ENCODE data around the gene ANKRD9. TPM values are rescaled to one million over a fixed set of nuclear protein-coding genes. Genes with fewer than 3 reads are reported as not detected.

Gene ANKRD9
- total and polyA plus RNA-seq, 9 of the 15 experiments (the other 6 are each of a cell fraction or from before 2014, with no cell fraction given), result 0.04 to 32.9 (median 5.3) TPM

- TF ChIP-seq, protein P1, sequence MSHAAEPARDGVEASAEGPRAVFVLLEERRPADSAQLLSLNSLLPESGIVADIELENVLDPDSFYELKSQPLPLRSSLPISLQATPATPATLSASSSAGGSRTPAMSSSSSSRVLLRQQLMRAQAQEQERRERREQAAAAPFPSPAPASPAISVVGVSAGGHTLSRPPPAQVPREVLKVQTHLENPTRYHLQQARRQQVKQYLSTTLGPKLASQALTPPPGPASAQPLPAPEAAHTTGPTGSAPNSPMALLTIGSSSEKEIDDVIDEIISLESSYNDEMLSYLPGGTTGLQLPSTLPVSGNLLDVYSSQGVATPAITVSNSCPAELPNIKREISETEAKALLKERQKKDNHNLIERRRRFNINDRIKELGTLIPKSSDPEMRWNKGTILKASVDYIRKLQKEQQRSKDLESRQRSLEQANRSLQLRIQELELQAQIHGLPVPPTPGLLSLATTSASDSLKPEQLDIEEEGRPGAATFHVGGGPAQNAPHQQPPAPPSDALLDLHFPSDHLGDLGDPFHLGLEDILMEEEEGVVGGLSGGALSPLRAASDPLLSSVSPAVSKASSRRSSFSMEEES (CRISPR knock-in tag; IDR thresholded peaks at IDR 0.05), result no peak
- TF ChIP-seq, protein P2, sequence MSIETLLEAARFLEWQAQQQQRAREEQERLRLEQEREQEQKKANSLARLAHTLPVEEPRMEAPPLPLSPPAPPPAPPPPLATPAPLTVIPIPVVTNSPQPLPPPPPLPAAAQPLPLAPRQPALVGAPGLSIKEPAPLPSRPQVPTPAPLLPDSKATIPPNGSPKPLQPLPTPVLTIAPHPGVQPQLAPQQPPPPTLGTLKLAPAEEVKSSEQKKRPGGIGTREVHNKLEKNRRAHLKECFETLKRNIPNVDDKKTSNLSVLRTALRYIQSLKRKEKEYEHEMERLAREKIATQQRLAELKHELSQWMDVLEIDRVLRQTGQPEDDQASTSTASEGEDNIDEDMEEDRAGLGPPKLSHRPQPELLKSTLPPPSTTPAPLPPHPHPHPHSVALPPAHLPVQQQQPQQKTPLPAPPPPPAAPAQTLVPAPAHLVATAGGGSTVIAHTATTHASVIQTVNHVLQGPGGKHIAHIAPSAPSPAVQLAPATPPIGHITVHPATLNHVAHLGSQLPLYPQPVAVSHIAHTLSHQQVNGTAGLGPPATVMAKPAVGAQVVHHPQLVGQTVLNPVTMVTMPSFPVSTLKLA (conservative IDR thresholded peaks at IDR 0.05), result peak in 1 of 2 experiments; percentile 60; a peak in 3 of 4 replicates
- TF ChIP-seq, protein P3, sequence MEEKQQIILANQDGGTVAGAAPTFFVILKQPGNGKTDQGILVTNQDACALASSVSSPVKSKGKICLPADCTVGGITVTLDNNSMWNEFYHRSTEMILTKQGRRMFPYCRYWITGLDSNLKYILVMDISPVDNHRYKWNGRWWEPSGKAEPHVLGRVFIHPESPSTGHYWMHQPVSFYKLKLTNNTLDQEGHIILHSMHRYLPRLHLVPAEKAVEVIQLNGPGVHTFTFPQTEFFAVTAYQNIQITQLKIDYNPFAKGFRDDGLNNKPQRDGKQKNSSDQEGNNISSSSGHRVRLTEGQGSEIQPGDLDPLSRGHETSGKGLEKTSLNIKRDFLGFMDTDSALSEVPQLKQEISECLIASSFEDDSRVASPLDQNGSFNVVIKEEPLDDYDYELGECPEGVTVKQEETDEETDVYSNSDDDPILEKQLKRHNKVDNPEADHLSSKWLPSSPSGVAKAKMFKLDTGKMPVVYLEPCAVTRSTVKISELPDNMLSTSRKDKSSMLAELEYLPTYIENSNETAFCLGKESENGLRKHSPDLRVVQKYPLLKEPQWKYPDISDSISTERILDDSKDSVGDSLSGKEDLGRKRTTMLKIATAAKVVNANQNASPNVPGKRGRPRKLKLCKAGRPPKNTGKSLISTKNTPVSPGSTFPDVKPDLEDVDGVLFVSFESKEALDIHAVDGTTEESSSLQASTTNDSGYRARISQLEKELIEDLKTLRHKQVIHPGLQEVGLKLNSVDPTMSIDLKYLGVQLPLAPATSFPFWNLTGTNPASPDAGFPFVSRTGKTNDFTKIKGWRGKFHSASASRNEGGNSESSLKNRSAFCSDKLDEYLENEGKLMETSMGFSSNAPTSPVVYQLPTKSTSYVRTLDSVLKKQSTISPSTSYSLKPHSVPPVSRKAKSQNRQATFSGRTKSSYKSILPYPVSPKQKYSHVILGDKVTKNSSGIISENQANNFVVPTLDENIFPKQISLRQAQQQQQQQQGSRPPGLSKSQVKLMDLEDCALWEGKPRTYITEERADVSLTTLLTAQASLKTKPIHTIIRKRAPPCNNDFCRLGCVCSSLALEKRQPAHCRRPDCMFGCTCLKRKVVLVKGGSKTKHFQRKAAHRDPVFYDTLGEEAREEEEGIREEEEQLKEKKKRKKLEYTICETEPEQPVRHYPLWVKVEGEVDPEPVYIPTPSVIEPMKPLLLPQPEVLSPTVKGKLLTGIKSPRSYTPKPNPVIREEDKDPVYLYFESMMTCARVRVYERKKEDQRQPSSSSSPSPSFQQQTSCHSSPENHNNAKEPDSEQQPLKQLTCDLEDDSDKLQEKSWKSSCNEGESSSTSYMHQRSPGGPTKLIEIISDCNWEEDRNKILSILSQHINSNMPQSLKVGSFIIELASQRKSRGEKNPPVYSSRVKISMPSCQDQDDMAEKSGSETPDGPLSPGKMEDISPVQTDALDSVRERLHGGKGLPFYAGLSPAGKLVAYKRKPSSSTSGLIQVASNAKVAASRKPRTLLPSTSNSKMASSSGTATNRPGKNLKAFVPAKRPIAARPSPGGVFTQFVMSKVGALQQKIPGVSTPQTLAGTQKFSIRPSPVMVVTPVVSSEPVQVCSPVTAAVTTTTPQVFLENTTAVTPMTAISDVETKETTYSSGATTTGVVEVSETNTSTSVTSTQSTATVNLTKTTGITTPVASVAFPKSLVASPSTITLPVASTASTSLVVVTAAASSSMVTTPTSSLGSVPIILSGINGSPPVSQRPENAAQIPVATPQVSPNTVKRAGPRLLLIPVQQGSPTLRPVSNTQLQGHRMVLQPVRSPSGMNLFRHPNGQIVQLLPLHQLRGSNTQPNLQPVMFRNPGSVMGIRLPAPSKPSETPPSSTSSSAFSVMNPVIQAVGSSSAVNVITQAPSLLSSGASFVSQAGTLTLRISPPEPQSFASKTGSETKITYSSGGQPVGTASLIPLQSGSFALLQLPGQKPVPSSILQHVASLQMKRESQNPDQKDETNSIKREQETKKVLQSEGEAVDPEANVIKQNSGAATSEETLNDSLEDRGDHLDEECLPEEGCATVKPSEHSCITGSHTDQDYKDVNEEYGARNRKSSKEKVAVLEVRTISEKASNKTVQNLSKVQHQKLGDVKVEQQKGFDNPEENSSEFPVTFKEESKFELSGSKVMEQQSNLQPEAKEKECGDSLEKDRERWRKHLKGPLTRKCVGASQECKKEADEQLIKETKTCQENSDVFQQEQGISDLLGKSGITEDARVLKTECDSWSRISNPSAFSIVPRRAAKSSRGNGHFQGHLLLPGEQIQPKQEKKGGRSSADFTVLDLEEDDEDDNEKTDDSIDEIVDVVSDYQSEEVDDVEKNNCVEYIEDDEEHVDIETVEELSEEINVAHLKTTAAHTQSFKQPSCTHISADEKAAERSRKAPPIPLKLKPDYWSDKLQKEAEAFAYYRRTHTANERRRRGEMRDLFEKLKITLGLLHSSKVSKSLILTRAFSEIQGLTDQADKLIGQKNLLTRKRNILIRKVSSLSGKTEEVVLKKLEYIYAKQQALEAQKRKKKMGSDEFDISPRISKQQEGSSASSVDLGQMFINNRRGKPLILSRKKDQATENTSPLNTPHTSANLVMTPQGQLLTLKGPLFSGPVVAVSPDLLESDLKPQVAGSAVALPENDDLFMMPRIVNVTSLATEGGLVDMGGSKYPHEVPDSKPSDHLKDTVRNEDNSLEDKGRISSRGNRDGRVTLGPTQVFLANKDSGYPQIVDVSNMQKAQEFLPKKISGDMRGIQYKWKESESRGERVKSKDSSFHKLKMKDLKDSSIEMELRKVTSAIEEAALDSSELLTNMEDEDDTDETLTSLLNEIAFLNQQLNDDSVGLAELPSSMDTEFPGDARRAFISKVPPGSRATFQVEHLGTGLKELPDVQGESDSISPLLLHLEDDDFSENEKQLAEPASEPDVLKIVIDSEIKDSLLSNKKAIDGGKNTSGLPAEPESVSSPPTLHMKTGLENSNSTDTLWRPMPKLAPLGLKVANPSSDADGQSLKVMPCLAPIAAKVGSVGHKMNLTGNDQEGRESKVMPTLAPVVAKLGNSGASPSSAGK (IDR thresholded peaks at IDR 0.05), result peak; percentile 42; the same call in 1 of the 2 replicates
- no peak for TF ChIP-seq TCF7 (IDR thresholded peaks at IDR 0.05; ENCODE audit: borderline replicate concordance)
- no peak for TF ChIP-seq ZBTB1 (CRISPR knock-in tag; IDR thresholded peaks at IDR 0.05; ENCODE audit: borderline replicate concordance, low read depth)
- TF ChIP-seq HEY1 (CRISPR knock-in tag; IDR thresholded peaks at IDR 0.05; ENCODE audit: borderline replicate concordance), result no peak
- 0 out of 2 replicates have a peak, but pooled peaks have one; percentile 26 for TF ChIP-seq ARID1B (IDR thresholded peaks at IDR 0.05)
- TF ChIP-seq MAFF (IDR thresholded peaks at IDR 0.05; ENCODE audit: low read length), result no peak
- TF ChIP-seq POLR2AphosphoS2 (IDR thresholded peaks at IDR 0.05; ENCODE audit: low read length), result peak; percentile 64; the same call in 1 of the 2 replicates
- no peak for TF ChIP-seq BRD9 (IDR thresholded peaks at IDR 0.05; ENCODE audit: low read depth, partially characterized antibody)
- TF ChIP-seq MXI1 (IDR thresholded peaks at IDR 0.05; ENCODE audit: low read depth, low read length), result no peak
- no peak for TF ChIP-seq DNMT1 (IDR thresholded peaks at IDR 0.05)
- peak; percentile 92 for TF ChIP-seq FOS (IDR thresholded peaks at IDR 0.05; ENCODE audit: extremely low read depth, insufficient read length)
Measured at GRCh38 chr14:102524451-102525218, 15.1 kb upstream of the ANKRD9 start (continued).
